Subcutaneous preadipocyte (primary cell): ENCODE results near the gene RFX8. TPM values are rescaled to one million over a fixed set of nuclear protein-coding genes. Genes with fewer than 3 reads are reported as not detected.

Experiments
- total RNA-seq: library from RNA; depleted of rRNA; stranded (reverse); fragments of >200 nt; gene quantifications from 2 replicates; pipeline ENCODE4 v1.2.3, GENCODE V29; 2012

Gene RFX8
- 38.2 and 46.7 TPM in 2 replicates for total RNA-seq

GRCh38 chr2:101474731-101475384, at the start of gene RFX8:
Gene RFX8, minus strand, starts transcription at chr2:101475112. Its CDS starts 8,264 bp downstream, at chr2:101466848.

GRCh38 chr2:101387151-101387834, 87.6 kb downstream of the RFX8 start, which contains the start of gene CREG2:
Gene CREG2, minus strand, starts transcription at chr2:101387503. Its CDS starts 46 bp downstream, at chr2:101387457.

Other genes with a start within 250 kb of the RFX8 start
- 36.7 and 54.0 TPM in 2 replicates for gene CNOT11, start 222.2 kb downstream of the RFX8 start, total RNA-seq
- gene RNF149, start 166.4 kb downstream of the RFX8 start, total RNA-seq = 43.4 and 51.4 TPM in 2 replicates
- gene CREG2, start 87.6 kb downstream of the RFX8 start, total RNA-seq = under 0.01 and 0.78 TPM in 2 replicates
- 154 and 290 TPM in 2 replicates for gene MAP4K4, start 222.6 kb upstream of the RFX8 start, total RNA-seq